HUDEP-2 (cell line): ENCODE results near the gene CHIA.
A peak's percentile ranks its signal among the peaks of the same experiment; 100 is the strongest.

ENCODE experiments used
- DNase-seq, 76 experiments: peaks; one replicate each; lab custom pipeline; 2025; ENCODE audit not compliant: unreplicated experiment in 76 of 76; lab: John Stamatoyannopoulos, UW

Gene CHIA

DNA sequence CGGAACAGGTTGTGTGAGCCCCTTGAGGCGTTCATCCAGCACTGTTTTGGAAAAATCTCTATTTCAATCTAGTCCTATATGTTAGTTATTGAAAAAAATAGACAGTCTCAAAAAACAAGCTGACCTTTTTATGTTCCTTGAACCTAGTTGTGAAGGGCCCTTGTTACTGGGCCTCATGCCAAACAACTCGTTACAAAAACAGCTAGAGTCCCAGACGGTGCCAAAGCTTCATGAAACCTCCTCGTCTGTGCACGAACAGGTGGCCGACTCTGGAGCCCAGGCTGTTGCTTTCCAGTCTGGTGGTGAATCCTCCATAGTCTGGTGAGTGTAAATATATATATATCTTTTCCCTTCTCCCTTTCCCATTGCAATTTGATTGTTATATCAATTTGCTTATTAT lies at the start of gene CHIA:
TSS of gene CHIA (plus strand) at position 222 of the 400 bp plus-strand sequence. CDS start 19,617 bp downstream, outside the sequence.
- DNase-seq, result no peak

DNA sequence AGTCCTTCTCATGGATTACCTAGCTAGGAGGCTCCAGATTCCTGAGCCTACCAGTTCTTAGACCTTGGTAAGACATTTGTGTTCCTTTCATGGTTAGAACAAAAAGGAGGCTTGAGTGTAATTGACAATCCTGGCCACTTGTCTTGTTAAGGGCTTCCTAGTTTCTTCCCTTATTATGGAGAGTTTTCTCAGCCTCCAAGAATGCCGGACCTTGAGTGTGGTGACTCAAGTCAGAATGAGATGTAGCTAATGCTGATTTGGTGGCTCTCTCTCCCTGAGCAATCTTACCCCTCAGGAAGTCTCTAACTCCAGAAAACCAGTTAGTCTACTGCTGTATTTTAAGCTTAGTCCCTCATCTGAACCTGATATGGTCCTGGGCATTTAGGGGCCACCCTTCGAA lies 48.9 kb upstream of the CHIA start:
- no peak for DNase-seq

DNA sequence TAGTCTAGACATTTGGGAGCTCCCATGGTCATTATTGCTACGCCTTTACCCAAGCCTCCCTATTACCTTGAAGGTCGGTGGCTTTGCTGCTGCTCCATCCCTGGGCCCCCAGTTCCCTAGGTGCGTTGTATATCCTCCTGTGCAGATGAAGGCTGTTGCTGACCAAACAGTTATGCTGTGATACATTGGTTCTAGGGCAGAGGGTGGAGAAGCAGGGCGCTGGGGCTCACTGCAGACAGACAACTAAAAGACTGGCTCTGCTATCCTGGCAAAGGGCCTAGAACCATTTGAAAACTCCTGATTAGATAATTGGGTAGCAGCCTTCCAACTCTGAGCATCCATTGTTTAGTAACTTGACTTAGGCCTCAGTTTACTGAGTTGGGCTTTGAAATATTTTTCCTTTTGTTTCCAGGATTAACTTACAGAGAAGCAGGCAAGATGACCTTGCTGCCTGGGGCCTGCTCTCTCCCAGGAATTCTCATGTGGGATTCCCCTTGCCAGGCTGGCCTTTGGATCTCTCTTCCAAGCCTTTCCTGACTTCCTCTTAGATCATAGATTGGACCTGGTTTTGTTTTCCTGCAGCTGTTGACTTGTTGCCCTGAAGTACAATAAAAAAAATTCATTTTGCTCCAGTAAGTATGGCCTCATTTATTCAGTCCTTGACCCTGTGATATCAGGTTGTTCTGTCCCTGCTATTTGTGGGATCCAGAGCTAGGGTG lies 47.7 kb upstream of the CHIA start:
- DNase-seq, result no peak

DNA sequence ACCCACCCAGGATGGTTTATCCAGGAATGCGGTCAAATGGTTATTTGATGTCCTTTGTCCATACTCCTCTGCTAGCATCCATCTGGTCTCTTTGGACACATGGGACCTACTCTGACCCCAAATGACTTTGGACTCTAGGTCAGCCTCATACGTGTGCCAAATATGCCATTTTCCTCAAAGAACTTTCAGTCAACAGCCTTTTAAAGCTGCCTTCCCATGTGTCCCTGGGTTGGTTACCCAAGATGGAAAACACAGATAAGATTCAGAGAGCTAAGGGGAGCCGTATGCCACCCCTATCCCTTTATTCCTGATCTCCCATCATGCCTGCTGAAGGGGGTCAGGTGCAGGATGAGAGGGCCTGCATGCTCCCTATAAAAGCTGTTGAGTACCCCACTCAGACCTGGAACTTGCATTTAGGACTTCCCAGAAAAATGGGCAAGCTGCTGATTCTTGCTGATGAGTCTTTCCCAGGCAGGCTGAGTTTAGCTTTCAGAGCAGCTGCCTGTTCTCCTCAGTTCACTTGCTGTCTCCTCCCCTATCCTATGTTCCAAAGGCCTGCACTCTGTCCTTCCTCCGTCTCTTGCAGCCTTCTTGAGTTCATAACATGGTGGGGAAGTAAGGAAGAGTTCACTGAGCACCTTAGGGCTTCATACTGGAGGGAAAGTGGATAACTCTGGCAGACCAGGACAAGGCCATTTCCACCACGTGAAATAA lies 43.4 kb upstream of the CHIA start:
- DNase-seq, result no peak

DNA sequence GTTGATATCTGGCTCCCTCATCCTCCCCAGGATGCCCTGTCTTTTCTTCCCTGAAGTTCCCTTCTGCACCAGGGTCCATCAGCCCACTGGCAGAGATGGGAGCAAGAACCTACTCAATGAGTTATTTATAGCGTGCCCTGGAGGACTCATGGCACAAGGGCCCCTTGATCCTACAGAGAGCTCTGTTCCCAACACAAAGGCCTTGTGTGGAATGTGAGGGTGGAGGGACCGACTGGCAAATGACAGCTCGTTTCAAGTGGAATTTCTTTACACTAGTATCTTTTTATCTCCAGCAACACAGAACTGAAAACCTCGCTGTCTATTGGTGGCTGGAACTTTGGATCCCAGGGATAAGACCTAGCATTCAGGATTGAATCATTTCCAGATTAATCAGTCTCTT lies 40.7 kb upstream of the CHIA start:
- no peak for DNase-seq

DNA sequence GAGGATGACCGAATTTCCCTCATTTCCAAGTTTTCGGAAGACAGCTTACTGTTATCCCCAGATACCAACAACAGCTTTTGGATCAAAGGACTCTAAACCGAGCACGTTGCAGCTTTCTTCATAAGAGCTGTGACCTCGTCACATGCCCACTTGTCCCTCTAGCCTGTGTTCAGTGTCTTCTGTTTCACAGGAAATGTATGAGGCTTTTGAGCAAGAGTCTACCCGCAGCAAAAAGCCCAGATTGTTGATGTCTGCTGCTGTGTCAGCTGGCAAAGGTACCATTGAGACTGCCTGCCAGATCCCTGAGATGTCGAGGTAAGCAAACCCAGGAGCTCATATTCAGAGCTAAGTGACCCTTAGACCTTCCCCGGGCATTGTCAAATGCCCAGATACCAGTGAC lies 39.1 kb upstream of the CHIA start:
- no peak for DNase-seq

DNA sequence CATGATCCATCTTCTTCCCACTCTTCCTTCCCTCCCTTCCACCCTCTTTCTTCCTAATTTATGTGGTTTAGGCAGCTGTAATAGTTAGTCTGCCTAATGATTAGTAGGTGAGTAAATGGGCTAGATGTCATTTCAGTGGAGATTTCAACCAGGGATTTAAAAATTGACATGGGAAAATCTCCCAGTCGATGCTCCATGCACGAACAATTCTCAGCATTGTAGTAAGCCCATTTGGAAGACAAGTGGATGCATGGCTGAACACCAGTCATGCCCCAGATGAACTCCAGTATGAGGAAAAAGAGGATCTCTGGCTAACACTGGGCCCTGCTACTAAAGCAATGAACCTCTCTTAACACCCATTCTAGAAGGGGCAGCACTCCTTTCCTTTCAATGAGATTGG lies 37.9 kb upstream of the CHIA start:
- no peak for DNase-seq

DNA sequence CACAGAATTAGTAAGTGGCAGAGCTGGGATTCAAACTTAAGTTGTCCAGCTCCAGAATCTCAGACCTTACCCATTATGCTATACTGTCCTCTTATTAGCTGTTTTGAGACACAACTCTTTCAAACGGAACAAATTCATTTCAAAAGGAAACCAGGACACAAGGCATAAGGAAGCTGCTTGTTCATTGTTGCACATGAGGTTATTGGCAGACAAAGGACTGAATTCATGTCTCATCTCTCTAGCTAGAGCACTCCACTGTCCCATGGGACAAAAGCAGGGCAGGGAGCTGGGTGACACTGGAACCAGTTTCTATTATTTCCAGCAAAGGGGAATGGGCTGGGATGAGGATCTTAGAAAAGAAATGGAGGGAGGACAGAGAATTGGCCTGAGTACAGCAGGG lies 36.8 kb upstream of the CHIA start:
- DNase-seq, result no peak

DNA sequence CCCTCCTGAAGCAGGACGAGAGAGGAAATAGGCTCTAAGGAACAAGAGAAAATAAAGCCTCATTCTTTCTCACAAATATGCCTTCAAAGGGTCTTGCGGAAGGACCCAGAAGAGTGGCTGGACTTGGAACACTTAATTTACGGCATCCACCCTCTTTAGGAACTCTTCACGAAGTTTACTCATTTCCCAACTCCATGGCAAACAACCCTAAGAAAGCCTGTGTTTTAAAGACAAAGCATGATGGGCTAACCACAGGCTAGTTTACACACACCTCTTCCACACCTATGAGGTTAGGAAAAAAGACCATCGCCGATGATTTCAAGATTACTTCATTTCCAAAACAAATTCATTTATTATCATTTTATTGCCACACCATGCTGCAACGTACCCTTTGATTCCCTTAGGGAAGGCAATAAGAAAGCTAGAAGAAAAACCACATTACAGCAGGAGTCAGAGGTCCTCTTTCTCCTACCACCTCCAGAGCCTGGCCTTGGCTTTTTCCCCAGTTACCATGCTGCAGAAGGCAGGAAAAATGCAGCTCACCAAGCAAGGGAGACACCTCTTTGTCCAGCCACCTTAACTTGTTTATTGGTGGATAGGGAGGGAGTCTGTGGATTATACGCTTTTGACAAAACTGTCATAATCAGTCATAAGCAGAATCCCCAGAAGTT lies 33.5 kb upstream of the CHIA start:
- DNase-seq, result no peak

DNA sequence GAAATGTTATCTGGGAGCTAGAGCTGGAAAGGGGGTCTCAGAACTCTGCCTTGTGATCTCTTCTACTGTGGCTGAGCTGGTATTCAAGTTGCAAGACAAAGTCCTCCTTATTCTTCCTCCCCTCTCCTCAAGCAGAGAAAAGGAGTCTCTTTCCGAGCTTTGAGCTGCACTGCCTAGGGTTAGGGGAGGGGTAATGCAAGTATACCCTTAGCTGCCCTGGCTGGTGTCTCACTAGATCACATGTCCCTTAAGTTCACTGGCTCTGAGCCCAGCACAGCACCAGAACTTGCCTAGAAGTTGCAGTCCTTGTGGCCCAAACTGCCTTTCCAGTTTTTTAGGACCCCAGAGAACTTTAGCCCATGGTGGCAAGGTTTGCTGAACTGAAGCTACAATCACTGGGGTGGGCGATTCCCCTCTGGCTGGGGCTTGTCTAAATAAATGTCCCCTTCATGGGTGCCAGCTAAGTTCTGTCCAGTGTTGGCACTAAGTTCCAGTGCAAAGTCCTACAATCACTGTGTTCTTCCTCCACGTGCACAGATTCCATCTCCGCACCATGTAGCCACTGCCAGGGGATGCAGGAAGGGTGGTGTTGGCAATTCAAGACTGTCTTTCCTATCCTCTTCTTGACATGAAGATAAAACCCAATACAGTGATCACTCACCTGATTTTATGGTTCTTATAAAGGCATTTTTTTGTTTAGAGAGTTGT lies 22.7 kb upstream of the CHIA start:
- no peak for DNase-seq

DNA sequence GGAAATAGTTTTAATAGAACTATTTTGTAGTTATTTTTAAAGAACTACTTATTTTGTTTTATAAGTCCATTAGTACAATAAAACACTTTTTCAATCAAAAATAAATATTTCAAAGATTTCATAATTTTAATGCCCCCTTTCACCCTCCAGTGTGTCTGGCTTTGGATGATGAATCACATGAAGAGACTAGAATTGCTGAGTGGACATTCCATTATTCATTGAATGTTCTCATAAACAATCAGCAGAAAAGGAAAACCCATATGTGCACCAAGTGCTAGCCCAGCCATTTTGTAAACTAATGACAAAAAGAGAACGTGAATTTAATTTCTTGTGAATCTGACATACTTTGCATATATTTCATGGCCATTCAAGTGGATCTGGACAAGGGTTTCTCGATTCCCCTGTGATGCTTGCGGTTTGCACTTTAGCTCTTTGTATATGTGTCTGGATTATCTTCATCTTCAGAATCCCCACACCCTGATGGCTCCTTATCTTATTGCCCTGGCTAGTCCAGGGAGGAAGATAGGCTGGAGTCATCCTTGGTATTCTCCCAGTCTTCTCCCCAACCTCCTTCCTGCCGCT lies 20.7 kb upstream of the CHIA start:
- DNase-seq, result no peak

DNA sequence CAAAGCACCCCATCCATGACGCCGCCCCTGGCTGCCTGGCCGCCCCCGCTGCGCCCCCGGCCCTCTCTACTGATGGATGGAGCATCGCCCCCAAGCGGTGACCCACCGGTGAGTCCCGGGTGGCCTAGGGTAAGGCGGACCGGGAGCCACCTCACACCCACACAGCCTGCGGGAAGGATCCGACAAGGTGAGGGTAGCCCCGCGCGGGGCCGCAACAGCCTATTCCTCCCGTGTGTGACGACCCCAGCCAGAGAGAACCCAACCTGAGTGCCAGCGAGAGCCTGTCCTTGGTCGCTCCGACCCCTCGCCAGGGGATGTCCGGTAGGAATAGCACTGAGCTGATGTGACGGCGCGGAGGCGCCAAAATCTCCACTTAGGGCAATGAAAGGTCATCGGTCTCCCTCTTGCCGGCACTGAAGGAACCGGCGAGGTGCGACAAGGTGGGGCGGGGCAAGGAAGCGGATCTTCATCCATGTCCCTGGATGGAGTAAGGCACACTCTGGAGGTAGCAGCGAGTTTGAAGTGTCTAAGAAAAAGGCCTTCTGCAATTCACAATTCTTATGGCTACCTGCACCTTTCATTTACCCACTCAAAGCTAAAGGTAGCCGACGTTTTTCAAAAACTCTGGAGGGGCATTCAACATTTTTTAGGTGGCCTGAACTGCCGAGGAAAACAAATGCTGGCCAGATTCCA lies 19.7 kb upstream of the CHIA start:
- DNase-seq, result no peak

DNA sequence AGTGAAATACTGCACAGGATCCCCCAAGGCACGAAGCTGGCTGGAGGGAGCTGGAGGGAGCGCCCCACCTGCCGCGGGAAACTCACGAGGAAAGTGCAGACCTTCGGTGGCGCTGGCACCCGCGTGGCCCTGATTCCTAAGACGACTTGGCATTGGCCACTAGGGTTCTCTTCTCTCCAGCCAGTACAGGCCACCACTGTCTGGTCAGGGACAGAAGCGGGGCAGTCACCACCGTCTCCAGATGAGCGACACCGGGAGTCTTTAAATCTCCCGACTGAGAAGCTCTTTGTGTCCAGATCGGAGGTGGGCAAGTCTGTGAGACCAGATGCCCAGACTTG lies 19.2 kb upstream of the CHIA start:
- DNase-seq, result no peak

DNA sequence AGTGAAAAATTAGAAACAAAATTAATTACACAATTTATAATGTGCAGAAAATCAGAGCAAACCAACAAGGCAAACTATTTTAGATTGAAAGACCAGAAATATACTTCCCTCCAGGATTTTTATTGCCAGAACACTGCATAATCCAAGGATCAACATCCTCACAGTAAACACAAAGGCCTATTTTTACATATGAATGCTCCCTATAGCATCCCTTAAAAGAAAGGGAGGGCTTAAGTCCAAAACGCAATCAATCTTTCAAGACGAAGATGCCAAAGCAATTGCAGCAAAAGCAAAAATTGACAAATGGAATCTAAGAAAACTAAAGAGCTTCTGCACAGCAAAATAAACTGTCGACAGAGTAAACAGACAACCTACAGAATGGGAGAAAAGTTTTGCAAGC lies 18.6 kb upstream of the CHIA start:
- no peak for DNase-seq

DNA sequence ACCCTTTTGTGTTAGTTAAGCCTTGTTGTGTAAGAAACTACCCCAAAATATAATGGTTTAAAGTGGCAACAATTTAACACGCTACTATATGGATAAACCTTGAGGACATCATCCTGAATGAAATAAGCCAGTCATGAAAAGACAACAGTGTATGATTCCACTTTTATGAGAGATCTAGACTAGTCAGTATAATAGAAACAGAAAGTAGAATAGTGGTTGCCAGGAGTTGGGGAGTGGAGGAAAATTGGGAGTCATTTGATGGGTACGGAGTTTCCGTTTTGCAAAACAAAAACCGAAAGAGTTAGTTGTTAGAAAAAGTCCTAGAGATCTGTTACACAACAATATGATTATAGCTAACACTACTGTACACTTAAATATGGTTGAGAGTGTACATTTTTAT lies 16.0 kb upstream of the CHIA start:
- DNase-seq, result no peak

DNA sequence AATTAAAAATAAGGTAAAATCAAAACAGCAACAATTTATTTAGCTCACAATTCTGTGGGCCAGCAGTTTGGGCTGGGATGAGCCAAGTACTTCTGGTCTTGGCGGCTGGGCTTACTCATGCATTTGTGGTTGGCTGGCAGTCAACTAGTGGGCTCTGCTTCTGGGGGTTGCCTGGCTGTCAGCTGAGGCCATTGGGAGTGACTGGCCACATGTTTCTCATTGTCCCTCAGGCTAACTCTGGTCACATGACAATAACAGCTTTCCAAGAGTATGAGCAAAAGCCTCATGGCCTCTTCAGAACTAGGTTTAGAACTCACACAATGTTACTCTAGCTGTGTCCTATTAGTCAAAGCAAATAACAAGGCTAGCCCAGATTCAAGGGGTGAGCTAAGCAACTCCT lies 15.6 kb upstream of the CHIA start:
- peak in 9 of 76 experiments; percentile 1 to 57 (median 45) for DNase-seq

DNA sequence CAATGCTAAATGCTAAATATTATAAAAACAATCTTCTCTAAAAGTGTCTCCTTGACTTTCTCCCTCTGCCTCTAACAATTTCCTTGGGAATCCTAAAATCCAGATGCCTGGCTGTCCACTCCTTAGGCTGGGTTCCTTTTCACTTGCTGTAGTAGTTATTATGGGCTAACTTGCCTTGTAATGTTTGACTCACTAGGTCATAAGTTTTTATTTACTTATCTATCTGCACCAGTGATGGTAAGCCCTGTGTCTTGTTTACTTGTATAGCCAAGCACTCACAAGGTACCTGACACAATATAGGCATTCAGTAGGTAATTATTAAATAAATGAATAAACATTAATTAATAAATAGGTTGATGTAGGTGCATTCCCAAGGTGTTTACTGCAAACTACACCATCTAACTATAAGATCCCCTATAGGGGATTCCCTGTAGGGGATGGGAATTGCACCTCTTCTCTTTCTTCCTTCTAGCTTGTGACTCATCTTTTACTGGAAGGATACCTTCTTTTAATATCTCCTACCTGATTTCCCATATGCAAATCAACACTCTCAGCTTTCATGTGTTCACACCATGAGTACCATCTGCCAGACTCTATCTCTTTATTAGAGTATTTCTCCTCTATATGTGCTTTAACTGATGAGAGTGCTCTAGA lies 14.7 kb upstream of the CHIA start:
- DNase-seq, result no peak

DNA sequence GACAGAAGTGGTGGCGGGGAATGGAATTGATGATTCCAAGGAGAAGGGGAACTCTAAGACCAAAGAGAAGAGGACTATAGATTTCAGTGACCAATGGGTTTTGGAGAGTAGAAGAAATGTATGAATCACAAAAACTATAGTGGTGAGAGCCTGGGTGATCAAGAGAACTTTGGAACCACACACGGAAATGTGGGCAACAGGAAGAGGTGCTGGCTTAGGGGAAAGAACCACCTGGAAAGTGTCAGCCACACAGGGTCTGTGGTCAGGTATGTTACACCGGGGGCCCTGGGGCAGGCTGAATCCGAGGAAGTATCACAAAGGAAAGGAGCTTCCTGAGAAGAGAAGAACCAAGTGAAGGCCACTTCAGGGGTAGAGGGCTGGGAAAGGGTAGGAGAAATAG lies 11.5 kb upstream of the CHIA start:
- no peak for DNase-seq

DNA sequence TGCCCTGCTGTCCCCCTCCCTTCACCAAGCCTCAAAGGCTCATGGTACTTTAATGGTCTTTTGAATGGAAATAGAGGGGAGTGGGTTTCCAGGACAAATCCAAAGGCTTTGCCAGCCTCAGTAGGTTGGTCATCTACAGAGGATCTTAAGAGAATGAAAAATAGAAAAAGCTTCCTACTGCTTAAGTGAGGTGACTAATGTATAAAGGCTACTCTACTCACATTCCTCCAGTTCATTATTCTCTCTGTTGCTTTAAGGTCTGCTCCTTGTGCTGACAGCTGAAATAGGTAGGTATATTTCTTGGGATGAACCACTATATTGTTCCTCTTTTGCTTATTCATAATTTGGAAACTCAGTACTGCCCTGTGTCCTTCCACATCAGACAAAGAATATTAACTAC lies 10.4 kb upstream of the CHIA start:
- no peak for DNase-seq

DNA sequence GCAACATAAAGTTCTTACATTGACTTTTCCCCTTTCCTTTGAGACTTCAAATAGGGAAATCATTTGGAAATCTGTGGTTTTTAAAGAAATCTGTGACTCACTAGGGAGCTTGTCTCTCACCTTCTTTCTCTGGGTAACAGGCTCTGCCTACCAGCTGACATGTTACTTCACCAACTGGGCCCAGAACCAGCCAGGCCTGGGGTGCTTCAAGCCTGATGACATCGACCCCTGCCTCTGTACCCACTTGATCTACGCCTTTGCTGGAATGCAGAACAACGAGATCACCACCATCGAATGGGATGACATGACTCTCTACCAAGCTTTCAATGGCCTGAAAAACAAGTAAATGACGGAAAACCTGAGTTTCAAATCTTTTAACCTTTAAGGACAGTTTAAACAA lies 9.2 kb upstream of the CHIA start:
- no peak for DNase-seq
